Measurements from ENCODE around the gene EIF2AK3. TPM values are rescaled to one million over a fixed set of nuclear protein-coding genes. Genes with fewer than 3 reads are reported as not detected.
"Not testable (repeated sequence)": the region's sequence is repeated elsewhere in the genome, so short reads cannot be mapped to it uniquely, and the experiment has no call there.

EIF2AK3 gene
- total RNA-seq, 1 experiment from 2014 or later, result 18.4 TPM

GRCh38 chr2:88561646-88562388 lies 65.4 kb downstream of the EIF2AK3 start:
- DNase-seq, result no peak
- no peaks in the 10 kb centered on the region for H3K79me2 ChIP-seq (ENCODE audit: low read length)
- no peaks in the 10 kb centered on the region for H3K9me3 ChIP-seq (ENCODE audit: low read length)
- peaks cover 9% of the 10 kb centered on the region for H3K4me1 ChIP-seq (ENCODE audit: low read length)
- H3K4me2 ChIP-seq (ENCODE audit: low read depth, low read length, poor library complexity, severe bottlenecking), result no peak overlapping the region
- no peak overlapping the region for H3K4me3 ChIP-seq (ENCODE audit: low read length)
- peaks cover 6% of the 10 kb centered on the region; the same call in 1 of the 2 replicates for H3K36me3 ChIP-seq (ENCODE audit: insufficient read depth, low read length)
- H3K9ac ChIP-seq (ENCODE audit: low read length), result no peak overlapping the region
- H3K27ac ChIP-seq (ENCODE audit: low read length), result no peak overlapping the region
- H2AFZ ChIP-seq (ENCODE audit: low read length), result no peak overlapping the region
- H4K20me1 ChIP-seq (ENCODE audit: insufficient read depth, low read depth, low read length), result no peaks in the 10 kb centered on the region
- no peaks in the 10 kb centered on the region for H3K27me3 ChIP-seq (ENCODE audit: low read length)
- no peaks in the 10 kb centered on the region for H3K9me2 ChIP-seq (replicated peaks; ENCODE audit: insufficient read depth, low read length)

- Histone ChIP-seq H3K4me1 (ENCODE audit: low read length) (peaks cover 9% of the 10 kb centered on the region), H3K36me3 (ENCODE audit: insufficient read depth, low read length) (peaks cover 6% of the 10 kb centered on the region; the same call in 1 of the 2 replicates), H2AFZ (ENCODE audit: low read length) (no peak overlapping the region), H3K9me2 (replicated peaks; ENCODE audit: insufficient read depth, low read length) (no peaks in the 10 kb centered on the region), H3K79me2 (ENCODE audit: low read length) (no peaks in the 10 kb centered on the region), H4K20me1 (ENCODE audit: insufficient read depth, low read depth, low read length) (no peaks in the 10 kb centered on the region), H3K9ac (ENCODE audit: low read length) (no peak overlapping the region), H3K4me2 (ENCODE audit: low read depth, low read length, poor library complexity, severe bottlenecking) (no peak overlapping the region), H3K4me3 (ENCODE audit: low read length) (no peak overlapping the region), H3K27ac (ENCODE audit: low read length) (no peak overlapping the region), H3K27me3 (ENCODE audit: low read length) (no peaks in the 10 kb centered on the region), H3K9me3 (ENCODE audit: low read length) (no peaks in the 10 kb centered on the region)
- DNase-seq, result no peak
Observed at GRCh38 chr2:88560619-88561307, 66.5 kb downstream of the EIF2AK3 start.

- H3K36me3 ChIP-seq (ENCODE audit: insufficient read depth, low read length), result peaks cover 6% of the 10 kb centered on the region; the same call in 1 of the 2 replicates
- H3K9ac ChIP-seq (ENCODE audit: low read length), result no peak overlapping the region
Observed at GRCh38 chr2:88557290-88557689, 70.0 kb downstream of the EIF2AK3 start.

GRCh38 chr2:88556026-88556425 lies 71.2 kb downstream of the EIF2AK3 start:
- Histone ChIP-seq H3K9ac (ENCODE audit: low read length) (no peak overlapping the region), H3K9me2 (replicated peaks; ENCODE audit: insufficient read depth, low read length) (no peaks in the 10 kb centered on the region), H3K4me3 (ENCODE audit: low read length) (no peak overlapping the region), H2AFZ (ENCODE audit: low read length) (no peak overlapping the region), H3K27ac (ENCODE audit: low read length) (no peak overlapping the region), H4K20me1 (ENCODE audit: insufficient read depth, low read depth, low read length) (no peaks in the 10 kb centered on the region), H3K27me3 (ENCODE audit: low read length) (no peaks in the 10 kb centered on the region), H3K4me2 (ENCODE audit: low read depth, low read length, poor library complexity, severe bottlenecking) (no peak overlapping the region), H3K4me1 (ENCODE audit: low read length) (peaks cover 5% of the 10 kb centered on the region; the same call in 1 of the 2 replicates), H3K36me3 (ENCODE audit: insufficient read depth, low read length) (peaks cover 6% of the 10 kb centered on the region; the same call in 1 of the 2 replicates), H3K9me3 (ENCODE audit: low read length) (no peaks in the 10 kb centered on the region), H3K79me2 (ENCODE audit: low read length) (no peaks in the 10 kb centered on the region)
- no peak for DNase-seq

More at GRCh38 chr2:88557290-88557689, 70.0 kb downstream of the EIF2AK3 start:
- Histone ChIP-seq H3K4me1 (ENCODE audit: low read length) (peaks cover 5% of the 10 kb centered on the region; the same call in 1 of the 2 replicates), H4K20me1 (ENCODE audit: insufficient read depth, low read depth, low read length) (no peaks in the 10 kb centered on the region), H3K79me2 (ENCODE audit: low read length) (no peaks in the 10 kb centered on the region), H3K27me3 (ENCODE audit: low read length) (no peaks in the 10 kb centered on the region), H3K4me3 (ENCODE audit: low read length) (no peak overlapping the region), H3K27ac (ENCODE audit: low read length) (no peak overlapping the region), H3K9me3 (ENCODE audit: low read length) (no peaks in the 10 kb centered on the region), H3K4me2 (ENCODE audit: low read depth, low read length, poor library complexity, severe bottlenecking) (no peak overlapping the region), H2AFZ (ENCODE audit: low read length) (no peak overlapping the region), H3K9me2 (replicated peaks; ENCODE audit: insufficient read depth, low read length) (no peaks in the 10 kb centered on the region)
- no peak for DNase-seq

- no peaks in the 10 kb centered on the region for H3K36me3 ChIP-seq (ENCODE audit: insufficient read depth, low read length)
- no peak overlapping the region for H3K27ac ChIP-seq (ENCODE audit: low read length)
- H2AFZ ChIP-seq (ENCODE audit: low read length), result no peak overlapping the region
- no peaks in the 10 kb centered on the region for H3K4me1 ChIP-seq (ENCODE audit: low read length)
- no peak overlapping the region for H3K9ac ChIP-seq (ENCODE audit: low read length)
- no peaks in the 10 kb centered on the region for H3K79me2 ChIP-seq (ENCODE audit: low read length)
- H3K9me2 ChIP-seq (replicated peaks; ENCODE audit: insufficient read depth, low read length), result no peaks in the 10 kb centered on the region
- no peaks in the 10 kb centered on the region for H4K20me1 ChIP-seq (ENCODE audit: insufficient read depth, low read depth, low read length)
- no peak for DNase-seq
- no peaks in the 10 kb centered on the region for H3K27me3 ChIP-seq (ENCODE audit: low read length)
- H3K4me2 ChIP-seq (ENCODE audit: low read depth, low read length, poor library complexity, severe bottlenecking), result no peak overlapping the region
- no peaks in the 10 kb centered on the region for H3K9me3 ChIP-seq (ENCODE audit: low read length)
- H3K4me3 ChIP-seq (ENCODE audit: low read length), result no peak overlapping the region
Observed at GRCh38 chr2:88554189-88554588, 73.1 kb downstream of the EIF2AK3 start.

GRCh38 chr2:88549616-88550292 lies 77.5 kb downstream of the EIF2AK3 start:
- H3K9me3 ChIP-seq (ENCODE audit: low read length), result no peaks in the 10 kb centered on the region
- H2AFZ ChIP-seq (ENCODE audit: low read length), result no peak overlapping the region
- no peaks in the 10 kb centered on the region for H3K27me3 ChIP-seq (ENCODE audit: low read length)
- no peaks in the 10 kb centered on the region for H4K20me1 ChIP-seq (ENCODE audit: insufficient read depth, low read depth, low read length)
- no peak overlapping the region for H3K9ac ChIP-seq (ENCODE audit: low read length)
- DNase-seq, result no peak
- H3K9me2 ChIP-seq (replicated peaks; ENCODE audit: insufficient read depth, low read length), result no peaks in the 10 kb centered on the region
- no peak overlapping the region for H3K4me3 ChIP-seq (ENCODE audit: low read length)
- H3K79me2 ChIP-seq (ENCODE audit: low read length), result no peaks in the 10 kb centered on the region
- H3K36me3 ChIP-seq (ENCODE audit: insufficient read depth, low read length), result no peaks in the 10 kb centered on the region
- no peak overlapping the region for H3K27ac ChIP-seq (ENCODE audit: low read length)
- H3K4me1 ChIP-seq (ENCODE audit: low read length), result no peaks in the 10 kb centered on the region
- H3K4me2 ChIP-seq (ENCODE audit: low read depth, low read length, poor library complexity, severe bottlenecking), result no peak overlapping the region

- not testable (repeated sequence) for H3K4me3 ChIP-seq (ENCODE audit: low read length); H3K9me3 ChIP-seq (ENCODE audit: low read length); H3K4me1 ChIP-seq (ENCODE audit: low read length); H3K9ac ChIP-seq (ENCODE audit: low read length); H3K27me3 ChIP-seq (ENCODE audit: low read length); H4K20me1 ChIP-seq (ENCODE audit: insufficient read depth, low read depth, low read length); H3K79me2 ChIP-seq (ENCODE audit: low read length); H2AFZ ChIP-seq (ENCODE audit: low read length); H3K36me3 ChIP-seq (ENCODE audit: insufficient read depth, low read length); H3K27ac ChIP-seq (ENCODE audit: low read length); H3K4me2 ChIP-seq (ENCODE audit: low read depth, low read length, poor library complexity, severe bottlenecking); DNase-seq; H3K9me2 ChIP-seq (replicated peaks; ENCODE audit: insufficient read depth, low read length)
Observed at GRCh38 chr2:88546291-88546690, 81.0 kb downstream of the EIF2AK3 start.

GRCh38 chr2:88545118-88545517 lies 82.1 kb downstream of the EIF2AK3 start:
- Histone ChIP-seq H3K4me2 (ENCODE audit: low read depth, low read length, poor library complexity, severe bottlenecking) (no peak overlapping the region), H4K20me1 (ENCODE audit: insufficient read depth, low read depth, low read length) (no peaks in the 10 kb centered on the region), H3K4me1 (ENCODE audit: low read length) (no peaks in the 10 kb centered on the region), H3K9me2 (replicated peaks; ENCODE audit: insufficient read depth, low read length) (no peaks in the 10 kb centered on the region), H3K36me3 (ENCODE audit: insufficient read depth, low read length) (no peaks in the 10 kb centered on the region), H3K9me3 (ENCODE audit: low read length) (no peaks in the 10 kb centered on the region), H2AFZ (ENCODE audit: low read length) (peak overlapping the region; percentile 18; the same call in 1 of the 2 replicates), H3K27ac (ENCODE audit: low read length) (no peak overlapping the region), H3K27me3 (ENCODE audit: low read length) (no peaks in the 10 kb centered on the region), H3K9ac (ENCODE audit: low read length) (no peak overlapping the region), H3K4me3 (ENCODE audit: low read length) (no peak overlapping the region), H3K79me2 (ENCODE audit: low read length) (no peaks in the 10 kb centered on the region)
- peak; percentile 63 for DNase-seq
